NB4 (cell line): Measurements from ENCODE around the gene BCL11A.

Experiments used
- DNase-seq: peaks from one replicate; pipeline ENCODE4 v3.0.0; 2010; ENCODE audit warnings: low read depth
- H3K4me3 ChIP-seq: one replicate; pipeline ENCODE4 v1.5.1; 2011; ENCODE audit warnings: mild to moderate bottlenecking, low read depth, low read length, moderate library complexity
- CTCF ChIP-seq: IDR thresholded peaks from one replicate; pipeline ENCODE4 v1.5.1; 2012; ENCODE audit warnings: low read depth, low read length
- MAX ChIP-seq: IDR thresholded peaks from 2 replicates; pipeline ENCODE4 v1.6.1; 2011; ENCODE audit warnings: low read depth, low read length
- MYC ChIP-seq: IDR thresholded peaks from 2 replicates; pipeline ENCODE4 v1.6.1; 2011; ENCODE audit warnings: low read depth, low read length
- POLR2A ChIP-seq: IDR thresholded peaks from 2 replicates; pipeline ENCODE4 v1.6.1; 2011; ENCODE audit warnings: mild to moderate bottlenecking; ENCODE audit not compliant: insufficient read length; ENCODE audit errors: extremely low read depth

Gene BCL11A

GRCh38 chr2:60548311-60548710 is 5.1 kb downstream of the BCL11A start:
- no peak for TF ChIP-seq CTCF
- no peak for TF ChIP-seq MYC
- no peak for TF ChIP-seq MAX
- TF ChIP-seq POLR2A, result no peak
- H3K4me3 ChIP-seq, result peak overlapping the region; percentile 87

GRCh38 chr2:60547841-60548240 is 5.6 kb downstream of the BCL11A start:
- H3K4me3 ChIP-seq, result peak overlapping the region; percentile 13
- TF ChIP-seq MAX (no peak), POLR2A (no peak), CTCF (no peak), MYC (no peak)
- no peak for DNase-seq

More at GRCh38 chr2:60548311-60548710, 5.1 kb downstream of the BCL11A start:
- DNase-seq, result no peak

GRCh38 chr2:60546756-60547420 is 6.6 kb downstream of the BCL11A start:
- DNase-seq, result no peak
- TF ChIP-seq MYC (no peak), POLR2A (no peak), MAX (no peak), CTCF (no peak)
- H3K4me3 ChIP-seq, result no peak overlapping the region

- no peak for DNase-seq
- TF ChIP-seq CTCF (no peak), MAX (no peak), MYC (no peak), POLR2A (no peak)
- no peak overlapping the region for H3K4me3 ChIP-seq
These were observed 8.4 kb downstream of the BCL11A start for GRCh38 chr2:60544954-60545560.

GRCh38 chr2:60544062-60544461 is 9.4 kb downstream of the BCL11A start:
- H3K4me3 ChIP-seq, result no peak overlapping the region
- TF ChIP-seq CTCF (no peak), MAX (no peak), MYC (no peak), POLR2A (no peak)
- DNase-seq, result no peak
